ACC112 (cell line): ENCODE results near the gene GFI1B.

Experiments used
- H2AFZ ChIP-seq: fragments of 200-600 bp; sonication (generic); one replicate; pipeline ENCODE4 v1.6.0; 2017; ENCODE audit warnings: antibody characterized with exemption, low read length; ENCODE audit not compliant: unreplicated experiment
- H3K27ac ChIP-seq: fragments of 200-600 bp; sonication (generic); 2 replicates; pipeline ENCODE4 v1.5.1; 2014; ENCODE audit warnings: low read depth, mild to moderate bottlenecking, antibody characterized with exemption, low read length, moderate library complexity
- H3K27me3 ChIP-seq: fragments of 200-600 bp; sonication (generic); 2 replicates; pipeline ENCODE4 v1.6.1; 2014; ENCODE audit warnings: mild to moderate bottlenecking, antibody characterized with exemption, low read length, moderate library complexity, mixed read lengths; ENCODE audit not compliant: insufficient read depth
- H3K36me3 ChIP-seq: fragments of 200-600 bp; sonication (generic); 2 replicates; pipeline ENCODE4 v1.6.1; 2016; ENCODE audit warnings: mild to moderate bottlenecking, antibody characterized with exemption, low read length, moderate library complexity, mixed read lengths; ENCODE audit not compliant: insufficient read depth
- H3K4me1 ChIP-seq: fragments of 200-600 bp; sonication (generic); one replicate; pipeline ENCODE4 v1.6.1; 2016; ENCODE audit warnings: low read length, mixed read lengths; ENCODE audit not compliant: insufficient read depth, unreplicated experiment, control insufficient read depth
- H3K4me3 ChIP-seq: fragments of 200-600 bp; sonication (generic); 2 replicates; pipeline ENCODE4 v1.5.1; 2014; ENCODE audit warnings: mild to moderate bottlenecking, low read depth, low read length
- H3K79me2 ChIP-seq: fragments of 200-600 bp; sonication (generic); one replicate; pipeline ENCODE4 v1.6.0; 2016; ENCODE audit warnings: low read length; ENCODE audit not compliant: control insufficient read depth, unreplicated experiment, insufficient read depth

GFI1B gene

GRCh38 chr9:133023117-133023890 is 44.8 kb downstream of the GFI1B start:
- H2AFZ ChIP-seq, result peak overlapping the region; percentile 74

GRCh38 chr9:133026426-133026825 is 47.9 kb downstream of the GFI1B start:
- Histone ChIP-seq H3K36me3 (no peaks in the 10 kb centered on the region), H3K4me3 (no peak overlapping the region), H3K4me1 (no peaks in the 10 kb centered on the region), H2AFZ (no peak overlapping the region), H3K27ac (no peak overlapping the region), H3K79me2 (peaks cover 17% of the 10 kb centered on the region), H3K27me3 (peaks cover under 1% of the 10 kb centered on the region; the same call in 1 of the 2 replicates)

More at GRCh38 chr9:133023117-133023890, 44.8 kb downstream of the GFI1B start:
- no peaks in the 10 kb centered on the region for H3K79me2 ChIP-seq
- no peaks in the 10 kb centered on the region for H3K4me1 ChIP-seq
- H3K4me3 ChIP-seq, result no peak overlapping the region
- H3K36me3 ChIP-seq, result no peaks in the 10 kb centered on the region
- peaks cover 4% of the 10 kb centered on the region for H3K27me3 ChIP-seq
- no peak overlapping the region for H3K27ac ChIP-seq

GRCh38 chr9:133027134-133027533 is 48.6 kb downstream of the GFI1B start:
- no peak overlapping the region for H3K27ac ChIP-seq
- H3K79me2 ChIP-seq, result peaks cover 24% of the 10 kb centered on the region
- H3K27me3 ChIP-seq, result no peaks in the 10 kb centered on the region
- no peak overlapping the region for H3K4me3 ChIP-seq
- no peak overlapping the region for H2AFZ ChIP-seq
- no peaks in the 10 kb centered on the region for H3K36me3 ChIP-seq
- H3K4me1 ChIP-seq, result peaks cover 2% of the 10 kb centered on the region

GRCh38 chr9:133028221-133028620 is 49.7 kb downstream of the GFI1B start:
- Histone ChIP-seq H3K36me3 (peaks cover 8% of the 10 kb centered on the region), H2AFZ (no peak overlapping the region), H3K79me2 (peaks cover 35% of the 10 kb centered on the region), H3K27me3 (no peaks in the 10 kb centered on the region), H3K4me1 (peaks cover 4% of the 10 kb centered on the region), H3K4me3 (no peak overlapping the region), H3K27ac (no peak overlapping the region)

GRCh38 chr9:133029994-133030316 is 51.5 kb downstream of the GFI1B start:
- Histone ChIP-seq H3K27me3 (no peaks in the 10 kb centered on the region), H3K4me3 (peak overlapping the region; percentile 97), H3K27ac (peak overlapping the region; percentile 65; the same call in 1 of the 2 replicates), H3K79me2 (peaks cover 52% of the 10 kb centered on the region), H3K4me1 (peaks cover 4% of the 10 kb centered on the region), H2AFZ (peak overlapping the region; percentile 77), H3K36me3 (peaks cover 21% of the 10 kb centered on the region)

GRCh38 chr9:133030317-133031129 is 52.0 kb downstream of the GFI1B start, which contains the start of gene GTF3C5:
Gene GTF3C5 (plus strand): TSS chr9:133030997. CDS start chr9:133031012, 15 bp downstream.
- Histone ChIP-seq H3K4me1 (peaks cover 4% of the 10 kb centered on the region), H3K79me2 (peaks cover 58% of the 10 kb centered on the region), H3K27ac (peak within 1 kb of the TSS; percentile 69)

GRCh38 chr9:133031130-133031422 is 52.6 kb downstream of the GFI1B start:
- peak overlapping the region; percentile 69 for H3K27ac ChIP-seq
- peaks cover 64% of the 10 kb centered on the region for H3K79me2 ChIP-seq
- H3K4me3 ChIP-seq, result peak overlapping the region; percentile 97
- no peaks in the 10 kb centered on the region for H3K27me3 ChIP-seq
- peaks cover 4% of the 10 kb centered on the region for H3K4me1 ChIP-seq
- peak overlapping the region; percentile 59 for H2AFZ ChIP-seq
- H3K36me3 ChIP-seq, result peaks cover 21% of the 10 kb centered on the region

More at GRCh38 chr9:133030317-133031129, 52.0 kb downstream of the GFI1B start, which contains the start of gene GTF3C5:
- H3K27me3 ChIP-seq, result no peaks in the 10 kb centered on the region
- H3K4me3 ChIP-seq, result peak within 1 kb of the TSS; percentile 97
- peaks cover 21% of the 10 kb centered on the region for H3K36me3 ChIP-seq
- H2AFZ ChIP-seq, result peak within 1 kb of the TSS; percentile 80

- no peaks in the 10 kb centered on the region for H3K27me3 ChIP-seq
- H3K79me2 ChIP-seq, result peaks cover 68% of the 10 kb centered on the region
- H3K36me3 ChIP-seq, result peaks cover 21% of the 10 kb centered on the region
- peak overlapping the region; percentile 97 for H3K4me3 ChIP-seq
- peaks cover 4% of the 10 kb centered on the region for H3K4me1 ChIP-seq
- H3K27ac ChIP-seq, result no peak overlapping the region
- H2AFZ ChIP-seq, result no peak overlapping the region
Measured at GRCh38 chr9:133031496-133031911, 53.0 kb downstream of the GFI1B start.

GRCh38 chr9:133032171-133032570 is 53.7 kb downstream of the GFI1B start:
- Histone ChIP-seq H3K36me3 (peaks cover 21% of the 10 kb centered on the region), H3K4me1 (peaks cover 4% of the 10 kb centered on the region), H2AFZ (no peak overlapping the region), H3K4me3 (peak overlapping the region; percentile 97), H3K27ac (no peak overlapping the region), H3K27me3 (no peaks in the 10 kb centered on the region), H3K79me2 (peaks cover 74% of the 10 kb centered on the region)

GRCh38 chr9:133035669-133036068 is 57.2 kb downstream of the GFI1B start:
- no peak overlapping the region for H3K4me3 ChIP-seq
- peaks cover 21% of the 10 kb centered on the region for H3K36me3 ChIP-seq
- H3K4me1 ChIP-seq, result peaks cover 4% of the 10 kb centered on the region
- no peak overlapping the region for H3K27ac ChIP-seq
- H3K79me2 ChIP-seq, result peaks cover 81% of the 10 kb centered on the region
- no peaks in the 10 kb centered on the region for H3K27me3 ChIP-seq
- H2AFZ ChIP-seq, result no peak overlapping the region
